ENCODE data around the gene MOB3B.
A peak's percentile ranks its signal among the peaks of the same experiment; 100 is the strongest.

The MOB3B gene

GRCh38 chr9:27282269-27282668 is 247.3 kb downstream of the MOB3B start:
- in situ Hi-C loops (cut with HindIII; ENCODE audit: low sequenced_read_pairs), result no loop called here

GRCh38 chr9:27280860-27281259 is 248.8 kb downstream of the MOB3B start:
- in situ Hi-C loops (cut with HindIII; ENCODE audit: low sequenced_read_pairs), result no loop called here
- H3K4me3 ChIP-seq (ENCODE audit: low read depth, low read length), result no peak overlapping the region
- no peak for DNase-seq (ENCODE audit: low read depth)
- TF ChIP-seq CTCF (IDR thresholded peaks at IDR 0.05; ENCODE audit: low read depth, low read length, missing control alignments), result no peak

More at GRCh38 chr9:27282269-27282668, 247.3 kb downstream of the MOB3B start:
- no peak for TF ChIP-seq CTCF (IDR thresholded peaks at IDR 0.05; ENCODE audit: low read depth, low read length, missing control alignments)
- no peak for DNase-seq (ENCODE audit: low read depth)
- H3K4me3 ChIP-seq (ENCODE audit: low read depth, low read length), result no peak overlapping the region

DNA sequence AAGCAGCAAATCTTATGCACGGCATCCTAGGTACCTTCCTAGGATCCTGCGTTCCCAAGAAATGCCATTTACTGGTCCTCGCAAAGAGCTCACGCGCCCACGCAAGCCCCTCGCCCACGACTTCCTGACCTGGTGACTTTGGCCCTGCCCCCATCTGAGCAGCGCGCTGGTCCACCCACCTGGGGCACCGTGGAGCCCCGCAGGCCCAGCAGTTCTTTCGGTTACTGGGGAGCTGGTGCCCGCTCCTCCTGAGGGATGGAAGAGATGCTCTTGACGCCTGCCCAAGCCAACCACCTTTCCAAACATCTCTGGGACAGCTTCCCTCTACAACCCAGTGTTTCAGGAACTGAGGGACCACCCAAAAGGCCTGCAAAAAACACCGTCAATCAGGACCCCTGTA is 249.4 kb downstream of the MOB3B start:
- H3K4me3 ChIP-seq (ENCODE audit: low read depth, low read length), result no peak overlapping the region
- no peak for DNase-seq (ENCODE audit: low read depth)
- no peak for TF ChIP-seq CTCF (IDR thresholded peaks at IDR 0.05; ENCODE audit: low read depth, low read length, missing control alignments)
- in situ Hi-C loops (cut with HindIII; ENCODE audit: low sequenced_read_pairs), result no loop called here

GRCh38 chr9:27279611-27280010 is 250.0 kb downstream of the MOB3B start:
- H3K4me3 ChIP-seq (ENCODE audit: low read depth, low read length), result no peak overlapping the region
- no peak for TF ChIP-seq CTCF (IDR thresholded peaks at IDR 0.05; ENCODE audit: low read depth, low read length, missing control alignments)
- DNase-seq (ENCODE audit: low read depth), result no peak
- in situ Hi-C loops (cut with HindIII; ENCODE audit: low sequenced_read_pairs), result no loop called here

DNA sequence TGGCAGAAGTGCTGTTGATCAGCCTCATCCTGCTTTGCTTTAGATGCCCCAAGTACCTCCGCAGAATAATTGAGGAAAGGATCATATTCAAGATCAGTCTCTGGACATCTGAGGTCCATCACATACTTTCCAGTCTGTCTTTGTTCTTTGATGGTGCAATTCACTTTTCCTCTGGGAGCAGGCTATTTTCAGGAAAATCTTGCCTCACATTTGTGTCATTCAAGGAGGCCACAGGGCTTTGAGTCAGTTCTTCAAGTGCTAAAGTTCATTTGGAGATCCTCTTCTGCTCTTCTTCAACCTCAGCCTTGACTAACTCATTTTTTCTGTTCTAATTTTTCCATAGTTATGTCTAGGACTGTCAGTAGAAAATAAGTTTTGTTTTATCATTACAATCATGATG is 251.2 kb downstream of the MOB3B start:
- DNase-seq (ENCODE audit: low read depth), result no peak
- no peak for TF ChIP-seq CTCF (IDR thresholded peaks at IDR 0.05; ENCODE audit: low read depth, low read length, missing control alignments)
- in situ Hi-C loops (cut with HindIII; ENCODE audit: low sequenced_read_pairs), result no loop called here
- no peak overlapping the region for H3K4me3 ChIP-seq (ENCODE audit: low read depth, low read length)

GRCh38 chr9:27276193-27277030 is 253.2 kb downstream of the MOB3B start:
- peak; percentile 54 for TF ChIP-seq CTCF (IDR thresholded peaks at IDR 0.05; ENCODE audit: low read depth, low read length, missing control alignments)
- H3K4me3 ChIP-seq (ENCODE audit: low read depth, low read length), result no peak overlapping the region
- peak; percentile 54 for DNase-seq (ENCODE audit: low read depth)
- in situ Hi-C loops (cut with HindIII; ENCODE audit: low sequenced_read_pairs), result no loop called here

All from astrocyte of the cerebellum (primary cell).